Liver (tissue), 3 donors: ENCODE data around the gene CACTIN.
A peak's percentile ranks its signal among the peaks of the same experiment; 100 is the strongest.

Experiments
- TAF1 ChIP-seq: conservative IDR thresholded peaks from 2 replicates; pipeline ENCODE4 v1.6.1; 2016; ENCODE audit warnings: antibody characterized with exemption, mild to moderate bottlenecking
- YY1 ChIP-seq: IDR thresholded peaks from 2 replicates; pipeline ENCODE4 v1.6.1; 2016; ENCODE audit warnings: antibody characterized with exemption, mild to moderate bottlenecking
- TF ChIP-seq, protein P1 (sequence below): fragments of 150-350 bp; IDR thresholded peaks from 2 replicates; pipeline ENCODE4 v1.5.1; 2017; ENCODE audit warnings: improper control_type of control experiment, low read depth, low read length; ENCODE audit not compliant: missing input control
- TF ChIP-seq, protein P2 (sequence below): IDR thresholded peaks from 2 replicates; pipeline ENCODE4 v1.6.1; 2016; ENCODE audit warnings: antibody characterized with exemption, mild to moderate bottlenecking
- TF ChIP-seq, protein P3 (sequence below): IDR thresholded peaks from 2 replicates; pipeline ENCODE4 v1.6.1; 2016; ENCODE audit warnings: antibody characterized with exemption
- donor health status: healthy.
- donor health status: healthy.

DNA sequence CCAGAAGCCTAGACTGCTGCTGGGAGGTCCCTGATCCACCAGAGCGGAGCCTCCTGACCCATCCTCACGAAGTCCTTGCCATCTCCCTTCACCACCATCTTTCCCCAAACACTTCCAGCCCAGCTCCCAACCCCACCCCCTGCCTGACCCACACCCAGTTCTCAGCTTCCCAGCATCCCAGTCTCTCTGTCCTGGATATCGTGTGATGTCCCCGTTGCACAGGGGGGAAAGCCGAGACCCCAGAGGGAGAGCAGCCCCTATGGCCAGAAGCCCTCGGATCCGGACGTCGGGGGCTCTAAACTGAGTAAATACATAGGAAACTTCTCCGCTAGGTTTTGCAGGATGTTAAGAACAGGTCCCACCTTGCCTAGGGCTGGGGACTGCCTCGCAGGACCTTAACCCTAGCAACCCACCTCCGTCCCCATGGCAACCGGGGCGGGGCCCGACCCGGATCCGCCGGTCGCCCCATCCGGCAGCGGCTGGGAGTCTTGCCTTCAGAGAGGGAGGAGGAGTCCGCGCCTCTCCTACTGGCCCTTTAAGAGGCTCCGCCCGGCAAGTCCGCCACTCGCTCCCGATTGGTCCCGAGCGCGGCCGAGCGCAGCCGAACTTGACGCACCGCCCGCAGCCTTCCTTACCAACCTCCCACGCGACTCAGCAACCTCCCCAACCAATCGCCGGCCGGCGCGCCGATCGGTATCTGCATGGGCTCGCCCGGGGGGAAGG lies 54.3 kb downstream of the CACTIN start:
- TF ChIP-seq YY1 (peak; percentile 15), TAF1 (no peak)
- TF ChIP-seq, protein P1, sequence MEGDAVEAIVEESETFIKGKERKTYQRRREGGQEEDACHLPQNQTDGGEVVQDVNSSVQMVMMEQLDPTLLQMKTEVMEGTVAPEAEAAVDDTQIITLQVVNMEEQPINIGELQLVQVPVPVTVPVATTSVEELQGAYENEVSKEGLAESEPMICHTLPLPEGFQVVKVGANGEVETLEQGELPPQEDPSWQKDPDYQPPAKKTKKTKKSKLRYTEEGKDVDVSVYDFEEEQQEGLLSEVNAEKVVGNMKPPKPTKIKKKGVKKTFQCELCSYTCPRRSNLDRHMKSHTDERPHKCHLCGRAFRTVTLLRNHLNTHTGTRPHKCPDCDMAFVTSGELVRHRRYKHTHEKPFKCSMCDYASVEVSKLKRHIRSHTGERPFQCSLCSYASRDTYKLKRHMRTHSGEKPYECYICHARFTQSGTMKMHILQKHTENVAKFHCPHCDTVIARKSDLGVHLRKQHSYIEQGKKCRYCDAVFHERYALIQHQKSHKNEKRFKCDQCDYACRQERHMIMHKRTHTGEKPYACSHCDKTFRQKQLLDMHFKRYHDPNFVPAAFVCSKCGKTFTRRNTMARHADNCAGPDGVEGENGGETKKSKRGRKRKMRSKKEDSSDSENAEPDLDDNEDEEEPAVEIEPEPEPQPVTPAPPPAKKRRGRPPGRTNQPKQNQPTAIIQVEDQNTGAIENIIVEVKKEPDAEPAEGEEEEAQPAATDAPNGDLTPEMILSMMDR: no peak
- TF ChIP-seq, protein P2, sequence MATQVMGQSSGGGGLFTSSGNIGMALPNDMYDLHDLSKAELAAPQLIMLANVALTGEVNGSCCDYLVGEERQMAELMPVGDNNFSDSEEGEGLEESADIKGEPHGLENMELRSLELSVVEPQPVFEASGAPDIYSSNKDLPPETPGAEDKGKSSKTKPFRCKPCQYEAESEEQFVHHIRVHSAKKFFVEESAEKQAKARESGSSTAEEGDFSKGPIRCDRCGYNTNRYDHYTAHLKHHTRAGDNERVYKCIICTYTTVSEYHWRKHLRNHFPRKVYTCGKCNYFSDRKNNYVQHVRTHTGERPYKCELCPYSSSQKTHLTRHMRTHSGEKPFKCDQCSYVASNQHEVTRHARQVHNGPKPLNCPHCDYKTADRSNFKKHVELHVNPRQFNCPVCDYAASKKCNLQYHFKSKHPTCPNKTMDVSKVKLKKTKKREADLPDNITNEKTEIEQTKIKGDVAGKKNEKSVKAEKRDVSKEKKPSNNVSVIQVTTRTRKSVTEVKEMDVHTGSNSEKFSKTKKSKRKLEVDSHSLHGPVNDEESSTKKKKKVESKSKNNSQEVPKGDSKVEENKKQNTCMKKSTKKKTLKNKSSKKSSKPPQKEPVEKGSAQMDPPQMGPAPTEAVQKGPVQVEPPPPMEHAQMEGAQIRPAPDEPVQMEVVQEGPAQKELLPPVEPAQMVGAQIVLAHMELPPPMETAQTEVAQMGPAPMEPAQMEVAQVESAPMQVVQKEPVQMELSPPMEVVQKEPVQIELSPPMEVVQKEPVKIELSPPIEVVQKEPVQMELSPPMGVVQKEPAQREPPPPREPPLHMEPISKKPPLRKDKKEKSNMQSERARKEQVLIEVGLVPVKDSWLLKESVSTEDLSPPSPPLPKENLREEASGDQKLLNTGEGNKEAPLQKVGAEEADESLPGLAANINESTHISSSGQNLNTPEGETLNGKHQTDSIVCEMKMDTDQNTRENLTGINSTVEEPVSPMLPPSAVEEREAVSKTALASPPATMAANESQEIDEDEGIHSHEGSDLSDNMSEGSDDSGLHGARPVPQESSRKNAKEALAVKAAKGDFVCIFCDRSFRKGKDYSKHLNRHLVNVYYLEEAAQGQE: no peak
- TF ChIP-seq, protein P3, sequence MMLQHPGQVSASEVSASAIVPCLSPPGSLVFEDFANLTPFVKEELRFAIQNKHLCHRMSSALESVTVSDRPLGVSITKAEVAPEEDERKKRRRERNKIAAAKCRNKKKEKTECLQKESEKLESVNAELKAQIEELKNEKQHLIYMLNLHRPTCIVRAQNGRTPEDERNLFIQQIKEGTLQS: no peak
